Nephron (organoid): ENCODE results near the gene RPL38.

Experiments used
- H3K27ac Mint-ChIP-seq, 3 experiments: 2 replicates each; pipeline ENCODE4 v1.8.0; 2020; ENCODE audit warnings: mixed read lengths in 3 of 3, mild to moderate bottlenecking in 2 of 3, moderate library complexity in 1 of 3
- H3K27me3 Mint-ChIP-seq: 2 replicates; pipeline ENCODE4 v1.8.0; 2021; ENCODE audit warnings: low read depth, mild to moderate bottlenecking, moderate library complexity, mixed read lengths
- H3K36me3 Mint-ChIP-seq: 2 replicates; pipeline ENCODE4 v1.8.0; 2020; ENCODE audit warnings: low read depth, mixed read lengths
- H3K4me1 Mint-ChIP-seq: 2 replicates; pipeline ENCODE4 v1.8.0; 2020; ENCODE audit warnings: mixed read lengths
- H3K4me3 Mint-ChIP-seq, 3 experiments: 2 replicates each; pipeline ENCODE4 v1.8.0; 2020; ENCODE audit warnings: mild to moderate bottlenecking in 3 of 3, mixed read lengths in 3 of 3, moderate library complexity in 2 of 3
- H3K9me3 Mint-ChIP-seq: 2 replicates; pipeline ENCODE4 v1.8.0; 2020; ENCODE audit warnings: mixed read lengths
- TF ChIP-seq, protein P1 (sequence below), 3 experiments: fragments of 200-600 bp; sonication (generic); IDR thresholded peaks; one replicate each; pipeline ENCODE4 v1.5.0; 2021; ENCODE audit warnings: antibody characterized with exemption in 3 of 3; ENCODE audit not compliant: unreplicated experiment in 3 of 3

The RPL38 gene

GRCh38 chr17:74179576-74179975, 23.9 kb upstream of the RPL38 start:
- H3K36me3 Mint-ChIP-seq: no peaks in the 10 kb centered on the region
- TF ChIP-seq, protein P1, sequence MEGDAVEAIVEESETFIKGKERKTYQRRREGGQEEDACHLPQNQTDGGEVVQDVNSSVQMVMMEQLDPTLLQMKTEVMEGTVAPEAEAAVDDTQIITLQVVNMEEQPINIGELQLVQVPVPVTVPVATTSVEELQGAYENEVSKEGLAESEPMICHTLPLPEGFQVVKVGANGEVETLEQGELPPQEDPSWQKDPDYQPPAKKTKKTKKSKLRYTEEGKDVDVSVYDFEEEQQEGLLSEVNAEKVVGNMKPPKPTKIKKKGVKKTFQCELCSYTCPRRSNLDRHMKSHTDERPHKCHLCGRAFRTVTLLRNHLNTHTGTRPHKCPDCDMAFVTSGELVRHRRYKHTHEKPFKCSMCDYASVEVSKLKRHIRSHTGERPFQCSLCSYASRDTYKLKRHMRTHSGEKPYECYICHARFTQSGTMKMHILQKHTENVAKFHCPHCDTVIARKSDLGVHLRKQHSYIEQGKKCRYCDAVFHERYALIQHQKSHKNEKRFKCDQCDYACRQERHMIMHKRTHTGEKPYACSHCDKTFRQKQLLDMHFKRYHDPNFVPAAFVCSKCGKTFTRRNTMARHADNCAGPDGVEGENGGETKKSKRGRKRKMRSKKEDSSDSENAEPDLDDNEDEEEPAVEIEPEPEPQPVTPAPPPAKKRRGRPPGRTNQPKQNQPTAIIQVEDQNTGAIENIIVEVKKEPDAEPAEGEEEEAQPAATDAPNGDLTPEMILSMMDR (IDR thresholded peaks at IDR 0.05; ENCODE audit: unreplicated experiment in 3 of 3): no peak
- no peak overlapping the region for H3K27ac Mint-ChIP-seq

GRCh38 chr17:74180336-74180735, 23.1 kb upstream of the RPL38 start:
- peaks cover 4% of the 10 kb centered on the region for H3K4me1 Mint-ChIP-seq
- H3K27ac Mint-ChIP-seq: no peak overlapping the region
- TF ChIP-seq, protein P1 (IDR thresholded peaks at IDR 0.05; ENCODE audit: unreplicated experiment in 3 of 3): no peak
- peaks cover 42% of the 10 kb centered on the region for H3K27me3 Mint-ChIP-seq
- no peaks in the 10 kb centered on the region for H3K9me3 Mint-ChIP-seq
- H3K36me3 Mint-ChIP-seq: no peaks in the 10 kb centered on the region
- H3K4me3 Mint-ChIP-seq: no peak overlapping the region

More at GRCh38 chr17:74179576-74179975, 23.9 kb upstream of the RPL38 start:
- no peak overlapping the region for H3K4me3 Mint-ChIP-seq
- peaks cover 8% of the 10 kb centered on the region for H3K4me1 Mint-ChIP-seq
- H3K27me3 Mint-ChIP-seq: peaks cover 45% of the 10 kb centered on the region
- H3K9me3 Mint-ChIP-seq: no peaks in the 10 kb centered on the region

DNA sequence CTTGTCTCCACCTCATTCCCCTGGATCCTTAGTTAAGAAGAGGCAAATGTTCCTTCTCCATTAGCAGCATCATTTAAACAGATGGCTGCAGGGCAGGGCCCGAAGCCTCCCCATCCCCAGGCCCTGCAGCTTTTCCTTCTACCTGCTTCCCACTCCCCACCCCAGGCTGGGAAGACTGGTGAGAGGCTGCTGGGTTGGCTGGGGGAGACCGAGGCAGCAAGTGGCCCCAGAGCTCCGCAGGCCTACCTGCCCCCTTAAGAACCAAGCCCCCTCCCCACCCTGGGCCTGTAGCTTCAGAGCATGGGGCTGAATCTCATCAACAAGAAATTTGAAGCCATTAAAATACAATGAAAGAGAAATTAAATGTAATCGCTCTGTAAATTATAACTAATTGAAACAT, 22.1 kb upstream of the RPL38 start:
- TF ChIP-seq, protein P1 (IDR thresholded peaks at IDR 0.05; ENCODE audit: unreplicated experiment in 3 of 3): no peak
- Mint-ChIP-seq H3K4me3 (no peak overlapping the region), H3K27ac (no peak overlapping the region), H3K27me3 (peaks cover 40% of the 10 kb centered on the region), H3K36me3 (no peaks in the 10 kb centered on the region), H3K4me1 (no peaks in the 10 kb centered on the region), H3K9me3 (no peaks in the 10 kb centered on the region)

DNA sequence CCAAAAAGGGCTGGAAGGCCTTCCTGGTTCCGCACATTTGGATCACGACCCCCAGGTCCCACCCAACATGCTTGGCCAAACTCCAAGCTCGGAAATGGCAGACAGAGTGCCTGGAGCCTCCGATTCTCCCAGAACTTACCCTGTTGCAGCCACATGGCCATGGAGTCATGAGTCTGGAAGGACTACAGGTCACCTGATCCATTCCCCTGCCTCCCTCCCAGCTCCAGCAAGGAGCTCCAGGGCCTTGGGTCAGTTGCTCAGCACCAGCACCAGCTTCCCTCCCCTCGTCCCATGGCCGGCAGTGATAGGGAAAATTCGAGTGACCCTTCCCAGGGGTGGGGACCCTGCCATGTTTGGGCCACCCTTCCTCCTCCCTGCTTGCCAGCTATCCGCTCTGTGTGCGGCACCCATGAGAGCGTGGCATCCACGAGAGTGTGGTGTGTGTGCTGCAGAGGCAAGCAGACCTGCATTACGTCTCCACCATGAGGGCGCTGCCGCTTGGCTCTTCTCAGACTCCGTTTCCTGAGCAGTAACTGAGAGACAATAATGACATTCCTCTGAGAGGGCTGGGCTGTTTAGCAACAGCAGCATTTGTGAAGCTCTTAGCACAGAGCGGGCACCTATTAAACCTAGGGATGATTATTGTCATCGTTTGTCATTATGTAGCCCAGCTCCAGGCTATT, 21.3 kb upstream of the RPL38 start:
- no peaks in the 10 kb centered on the region for H3K4me1 Mint-ChIP-seq
- H3K4me3 Mint-ChIP-seq: no peak overlapping the region
- no peaks in the 10 kb centered on the region for H3K9me3 Mint-ChIP-seq
- peaks cover 35% of the 10 kb centered on the region for H3K27me3 Mint-ChIP-seq
- TF ChIP-seq, protein P1 (IDR thresholded peaks at IDR 0.05; ENCODE audit: unreplicated experiment in 3 of 3): no peak
- no peak overlapping the region for H3K27ac Mint-ChIP-seq
- no peaks in the 10 kb centered on the region for H3K36me3 Mint-ChIP-seq

- Mint-ChIP-seq H3K36me3 (no peaks in the 10 kb centered on the region), H3K27me3 (peaks cover 33% of the 10 kb centered on the region), H3K4me1 (no peaks in the 10 kb centered on the region), H3K9me3 (no peaks in the 10 kb centered on the region), H3K27ac (no peak overlapping the region), H3K4me3 (no peak overlapping the region)
- TF ChIP-seq, protein P1 (IDR thresholded peaks at IDR 0.05; ENCODE audit: unreplicated experiment in 3 of 3): no peak
Observed at GRCh38 chr17:74183411-74183810, 20.1 kb upstream of the RPL38 start.

- Mint-ChIP-seq H3K27ac (no peak overlapping the region), H3K9me3 (no peaks in the 10 kb centered on the region), H3K4me3 (no peak overlapping the region), H3K4me1 (no peaks in the 10 kb centered on the region), H3K27me3 (peaks cover 34% of the 10 kb centered on the region), H3K36me3 (no peaks in the 10 kb centered on the region)
- TF ChIP-seq, protein P1 (IDR thresholded peaks at IDR 0.05; ENCODE audit: unreplicated experiment in 3 of 3): no peak
Observed at GRCh38 chr17:74185571-74186185, 17.8 kb upstream of the RPL38 start.
